NCI-H146 treated with DMSO at 0.1 percent for 48 hours (cell line): Measurements from ENCODE around the gene TRERF1.

ENCODE experiments used
- DNase-seq: peaks from one replicate; lab custom pipeline; 2025; ENCODE audit not compliant: unreplicated experiment; lab: John Stamatoyannopoulos, UW

The TRERF1 gene

DNA sequence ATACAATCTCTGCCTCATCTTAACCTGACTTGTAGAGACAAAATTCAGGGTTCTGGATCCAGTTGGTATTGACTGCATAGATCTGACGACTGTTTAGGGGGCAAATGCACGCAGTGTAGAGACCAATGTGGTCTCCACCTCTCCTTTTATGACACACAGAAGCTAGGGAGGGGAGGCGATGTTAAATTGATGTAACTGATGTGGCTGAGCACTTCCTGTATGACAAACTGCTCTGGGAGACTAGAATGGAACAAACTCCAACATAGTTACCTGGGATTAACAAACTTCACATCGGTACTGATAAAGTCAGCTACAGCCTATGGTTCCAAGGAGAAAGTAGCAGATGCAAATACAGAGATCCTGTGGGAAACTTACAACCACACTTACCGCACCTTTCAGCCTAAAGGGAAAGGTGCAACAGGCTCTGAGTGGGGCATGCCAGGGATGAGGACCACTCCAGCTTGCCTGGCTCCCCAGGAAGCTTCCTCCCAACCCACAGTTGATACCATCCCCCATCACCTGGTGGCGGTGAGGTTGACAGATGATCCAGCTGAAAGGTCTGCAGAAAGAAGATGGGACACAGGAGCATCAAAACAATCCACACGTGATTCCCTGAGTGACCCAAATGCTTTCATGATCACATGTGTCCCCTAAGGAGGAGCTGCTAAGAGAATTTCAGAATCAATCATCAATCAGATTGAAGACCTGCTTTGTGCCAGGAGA is 173.4 kb downstream of the TRERF1 start:
- DNase-seq: no peak

DNA sequence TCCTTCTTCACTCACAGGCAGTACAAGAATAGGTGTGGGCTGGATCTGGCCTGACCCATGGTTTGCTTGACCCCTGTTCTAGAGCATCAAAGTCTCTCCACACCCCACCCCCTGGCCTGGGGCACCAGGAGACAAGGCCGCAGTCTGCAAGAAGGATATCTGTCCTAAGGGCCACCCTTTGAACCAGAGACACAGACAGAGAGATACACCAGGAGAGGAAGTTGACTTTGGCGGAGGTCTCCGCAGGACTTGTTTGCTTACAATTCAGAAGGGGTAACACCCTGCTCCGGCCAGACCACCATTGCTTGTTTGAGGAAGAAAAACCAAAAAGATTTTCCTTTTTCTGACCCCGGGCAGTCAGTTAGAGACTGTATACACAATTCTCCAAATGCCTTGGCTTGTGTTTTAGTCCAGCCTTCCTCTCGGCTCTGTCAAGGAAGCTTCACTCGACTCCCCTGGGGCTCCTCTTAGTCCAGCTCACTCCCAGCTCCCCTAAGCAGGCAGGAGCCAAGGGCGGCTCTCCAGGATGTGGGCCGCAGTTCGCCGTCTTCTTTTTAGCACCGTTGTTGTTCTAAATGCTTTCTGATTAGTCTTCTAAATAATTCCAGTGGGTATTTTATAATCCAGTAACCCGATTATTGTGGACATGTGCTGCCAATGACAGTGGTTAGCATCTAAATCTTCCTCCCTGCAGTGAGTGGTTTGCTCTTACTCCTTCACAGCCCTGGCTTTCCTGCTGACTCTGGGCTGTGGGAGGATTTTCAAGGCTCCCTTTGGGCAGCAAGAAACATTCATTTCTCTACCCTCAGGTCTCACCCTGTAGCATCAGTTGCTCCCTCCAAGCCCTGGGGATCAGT is 175.5 kb downstream of the TRERF1 start:
- DNase-seq: no peak

DNA sequence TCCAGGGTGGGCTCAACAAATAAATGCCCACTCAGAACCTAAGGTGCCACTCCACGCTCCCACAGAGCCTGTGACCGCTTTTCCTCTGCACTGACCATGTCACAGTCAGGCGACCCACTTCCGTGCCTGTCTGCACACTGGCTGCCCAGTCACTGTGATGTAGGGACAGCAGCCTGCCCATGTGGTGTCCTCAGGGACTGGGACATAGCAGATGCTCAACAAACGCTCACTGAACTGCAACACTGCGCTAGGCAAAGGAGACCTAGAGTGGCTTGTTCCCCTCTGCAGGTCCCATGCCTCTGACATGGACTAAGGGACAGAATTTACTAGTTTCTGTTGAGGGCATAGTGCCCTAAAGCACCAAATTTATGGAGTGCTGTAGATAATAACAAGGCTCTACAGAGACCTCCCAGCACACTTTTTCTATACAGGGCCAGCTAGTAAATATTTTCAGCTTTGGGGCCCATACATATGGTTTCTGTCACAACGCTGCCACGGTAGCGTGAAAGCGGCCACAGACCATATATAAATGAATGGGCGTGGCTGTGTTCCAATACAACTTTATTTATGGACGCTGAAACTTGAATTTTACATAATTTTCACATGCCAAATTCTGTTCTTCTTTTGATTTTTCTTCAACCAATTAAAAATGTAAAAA is 176.2 kb downstream of the TRERF1 start:
- DNase-seq: no peak

DNA sequence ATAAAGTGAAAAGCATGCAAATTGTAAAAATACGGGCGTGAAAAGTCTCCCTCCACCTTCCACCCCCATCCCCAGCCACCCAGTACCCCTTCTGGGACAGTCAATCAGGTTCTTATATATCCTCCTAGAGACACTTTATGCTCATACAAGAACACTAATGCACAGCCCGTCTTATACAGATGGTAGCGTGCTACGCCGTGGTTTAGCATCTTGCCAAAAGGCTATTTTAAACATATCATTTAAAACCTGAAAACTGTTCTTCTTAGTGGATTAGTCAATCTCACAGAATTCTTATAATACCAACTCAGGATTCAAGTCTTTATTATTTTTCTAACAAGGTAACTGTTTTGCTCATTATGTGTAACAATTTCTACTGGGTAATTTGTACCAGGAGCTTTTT is 176.8 kb downstream of the TRERF1 start:
- DNase-seq: no peak

DNA sequence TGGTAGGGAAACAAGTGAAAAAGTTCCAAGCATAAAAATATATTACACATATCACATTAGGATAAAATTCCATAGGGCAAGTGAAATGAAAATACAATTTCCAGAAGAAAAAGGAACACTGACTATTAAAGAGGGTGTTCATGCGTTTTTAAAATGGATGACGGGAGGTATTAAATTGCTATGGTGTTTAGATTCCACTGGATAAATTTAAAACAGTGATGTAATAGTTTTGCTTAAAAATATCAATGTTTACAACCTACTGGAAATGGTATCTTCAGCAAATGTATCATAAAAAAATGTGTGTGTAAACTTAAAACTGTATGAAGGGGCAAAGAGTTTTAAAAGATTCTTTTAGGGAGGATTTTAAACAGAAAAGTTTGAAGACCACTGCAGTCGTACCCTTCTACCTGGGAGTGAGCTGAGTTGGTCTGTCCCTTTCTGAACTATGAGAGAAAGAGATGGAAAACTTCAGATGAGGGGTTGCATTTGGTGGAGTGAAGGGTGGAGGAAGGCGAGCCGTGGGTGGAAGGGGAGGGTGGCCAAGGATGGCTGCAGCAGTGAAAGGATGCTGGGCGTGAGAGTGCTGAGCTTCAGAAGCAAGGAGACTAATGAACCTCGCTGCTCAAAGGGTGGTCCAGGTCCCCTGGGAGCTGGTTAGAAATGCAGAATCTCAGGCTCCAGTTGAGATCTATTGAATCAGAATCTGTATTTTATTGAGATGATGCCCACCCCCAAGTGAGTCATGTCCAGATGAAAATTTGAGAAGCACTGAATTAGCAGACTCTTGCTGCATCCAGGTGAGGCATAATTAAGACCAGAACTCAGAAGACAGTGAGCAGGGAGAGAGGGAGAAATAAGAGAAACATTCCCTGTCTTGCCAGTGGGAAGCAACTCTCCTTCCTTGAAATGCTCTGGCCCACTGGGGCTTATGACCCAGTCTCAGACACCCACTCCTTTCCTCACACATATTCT is 179.6 kb downstream of the TRERF1 start:
- DNase-seq: no peak

DNA sequence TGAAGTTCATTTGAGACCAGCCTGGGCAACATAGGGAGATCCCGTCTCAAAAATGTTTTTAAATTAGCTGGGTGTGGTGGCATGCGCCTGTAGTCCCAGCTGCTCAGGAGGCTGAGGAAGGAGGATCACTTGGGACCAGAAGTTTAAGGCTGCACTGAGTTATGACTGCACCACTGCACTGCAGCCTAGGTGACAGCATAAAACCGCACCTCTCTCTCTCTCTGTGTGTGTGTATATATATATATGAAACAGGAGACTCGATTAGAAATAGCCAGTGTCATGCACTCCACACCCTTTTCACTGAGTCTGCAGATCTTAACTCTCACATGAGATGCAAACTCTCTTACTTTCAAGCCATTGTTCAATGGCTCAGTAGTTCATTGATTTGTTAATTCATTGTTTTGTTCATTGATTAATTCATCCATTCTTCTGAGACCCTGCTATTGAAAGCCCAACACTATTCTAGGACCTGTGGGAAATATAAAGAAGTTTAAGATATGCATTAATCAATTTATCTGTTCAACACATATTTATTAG is 181.7 kb downstream of the TRERF1 start:
- DNase-seq: no peak

DNA sequence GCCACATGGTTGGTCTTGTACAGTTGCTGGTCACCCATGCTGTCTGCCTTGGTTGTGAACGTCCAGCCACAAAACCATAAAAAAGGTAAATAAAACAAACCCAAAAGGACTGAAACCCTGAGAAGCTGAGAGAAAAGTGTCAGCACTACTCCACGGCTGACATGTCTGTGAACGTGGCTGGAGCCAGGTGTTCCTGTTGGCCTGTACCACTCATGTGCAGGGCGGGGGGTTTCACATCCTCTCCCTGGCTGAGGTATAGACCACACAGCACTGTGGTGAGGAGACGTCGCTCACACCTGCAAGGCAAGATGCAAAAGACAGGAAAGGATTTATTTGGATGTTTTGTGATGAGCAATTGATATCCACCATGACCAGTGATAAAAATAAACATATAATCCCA is 182.2 kb downstream of the TRERF1 start:
- DNase-seq: no peak

DNA sequence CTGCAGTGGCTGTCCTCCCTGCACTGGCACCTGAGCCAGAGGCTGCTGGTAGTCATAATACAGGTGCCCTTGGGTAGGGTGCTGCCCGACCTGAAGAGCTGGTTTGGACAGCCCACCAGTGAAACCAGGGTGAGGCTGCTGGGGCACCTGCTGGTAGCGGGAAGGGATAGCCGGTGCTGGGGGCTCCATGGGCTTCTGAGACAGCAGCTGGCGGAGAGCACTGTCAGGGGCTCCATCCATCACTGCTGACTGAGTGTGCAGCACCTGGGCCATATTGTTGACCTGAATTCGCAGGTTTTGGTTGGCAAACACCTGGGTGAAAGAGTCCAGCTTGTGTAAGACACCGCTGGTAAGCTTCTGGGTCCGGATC is 182.9 kb downstream of the TRERF1 start:
- DNase-seq: no peak

DNA sequence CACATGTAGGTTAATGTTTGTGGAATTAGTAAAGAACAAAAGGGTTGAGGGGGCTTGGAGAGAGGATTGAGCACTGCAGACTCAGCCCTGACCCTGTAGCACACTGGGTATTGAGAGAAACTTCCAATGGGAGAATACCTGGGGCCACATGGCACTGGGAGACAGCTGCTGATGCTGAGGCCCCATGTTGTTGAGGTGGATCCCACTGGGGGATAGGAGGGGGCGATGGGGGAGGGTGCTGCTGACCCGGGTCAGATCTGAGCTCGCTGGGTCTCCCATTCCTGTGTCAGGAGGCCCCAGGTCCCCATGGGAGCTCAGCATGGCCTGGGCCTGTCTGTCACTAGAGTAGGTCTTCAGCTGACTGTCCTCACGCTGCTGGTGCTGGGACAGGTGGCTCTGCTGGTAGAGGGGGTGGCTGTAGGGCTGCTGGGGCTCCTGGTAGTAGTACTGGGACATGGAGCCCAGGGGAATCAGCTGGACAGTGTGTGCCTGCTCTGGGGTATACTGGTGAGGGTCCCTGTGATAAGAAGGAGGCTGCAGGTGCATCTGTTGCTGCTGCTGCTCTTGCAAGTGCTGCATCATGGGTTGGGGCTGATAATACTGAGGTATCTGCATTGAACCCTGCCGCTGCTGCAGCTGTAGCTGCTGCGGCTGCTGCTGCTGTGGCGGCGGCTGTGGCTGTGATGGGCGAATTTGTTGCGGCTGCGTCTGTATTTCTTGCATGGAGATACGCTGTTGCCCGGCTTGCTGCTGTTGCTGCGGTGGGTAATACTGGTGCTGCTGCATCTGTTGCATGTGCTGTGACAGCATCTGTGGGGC is 183.5 kb downstream of the TRERF1 start:
- no peak for DNase-seq

DNA sequence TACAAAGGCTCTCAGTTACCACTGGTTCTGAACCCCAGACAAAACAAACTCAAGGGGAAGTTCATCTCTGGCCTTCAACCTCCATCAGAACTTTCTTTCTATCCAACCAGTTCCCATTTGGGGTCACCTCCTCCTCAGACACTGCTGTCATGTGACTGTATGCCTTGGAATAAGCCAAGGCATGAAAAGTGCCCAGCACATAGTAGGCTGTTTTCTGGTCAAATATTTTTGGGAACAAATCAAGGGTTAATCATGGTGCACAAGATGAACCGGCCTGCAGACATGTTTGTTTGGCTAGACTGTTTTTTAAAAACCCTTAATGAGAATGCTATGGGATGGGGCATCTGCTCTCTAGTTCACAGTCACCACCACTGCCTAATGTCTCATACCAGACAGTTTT is 185.2 kb downstream of the TRERF1 start:
- DNase-seq: no peak

DNA sequence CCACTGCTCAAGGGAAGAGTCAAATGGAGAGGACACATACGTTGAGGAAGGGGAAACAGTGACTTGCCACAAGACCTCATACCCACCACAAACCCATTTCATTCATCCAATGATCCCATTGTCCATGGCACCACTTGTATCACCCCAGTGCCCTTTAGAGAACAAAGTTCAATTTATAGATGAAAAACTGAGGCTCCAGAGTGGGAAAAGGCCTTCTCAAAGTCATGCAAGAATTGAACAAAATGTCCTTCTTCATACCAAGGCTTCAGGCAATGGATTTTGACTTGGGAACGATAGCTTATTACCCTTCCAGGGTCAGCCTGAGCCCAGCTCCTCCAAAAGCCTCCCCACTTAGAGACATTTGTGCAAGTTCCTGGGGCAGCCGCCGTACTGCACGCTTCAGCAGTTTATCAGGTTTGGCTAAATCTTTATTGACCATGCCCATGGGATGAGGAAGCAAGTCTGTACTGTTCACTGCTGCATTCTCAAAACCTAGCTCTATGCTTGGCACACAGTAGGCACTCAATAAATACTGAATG is 186.8 kb downstream of the TRERF1 start:
- no peak for DNase-seq

DNA sequence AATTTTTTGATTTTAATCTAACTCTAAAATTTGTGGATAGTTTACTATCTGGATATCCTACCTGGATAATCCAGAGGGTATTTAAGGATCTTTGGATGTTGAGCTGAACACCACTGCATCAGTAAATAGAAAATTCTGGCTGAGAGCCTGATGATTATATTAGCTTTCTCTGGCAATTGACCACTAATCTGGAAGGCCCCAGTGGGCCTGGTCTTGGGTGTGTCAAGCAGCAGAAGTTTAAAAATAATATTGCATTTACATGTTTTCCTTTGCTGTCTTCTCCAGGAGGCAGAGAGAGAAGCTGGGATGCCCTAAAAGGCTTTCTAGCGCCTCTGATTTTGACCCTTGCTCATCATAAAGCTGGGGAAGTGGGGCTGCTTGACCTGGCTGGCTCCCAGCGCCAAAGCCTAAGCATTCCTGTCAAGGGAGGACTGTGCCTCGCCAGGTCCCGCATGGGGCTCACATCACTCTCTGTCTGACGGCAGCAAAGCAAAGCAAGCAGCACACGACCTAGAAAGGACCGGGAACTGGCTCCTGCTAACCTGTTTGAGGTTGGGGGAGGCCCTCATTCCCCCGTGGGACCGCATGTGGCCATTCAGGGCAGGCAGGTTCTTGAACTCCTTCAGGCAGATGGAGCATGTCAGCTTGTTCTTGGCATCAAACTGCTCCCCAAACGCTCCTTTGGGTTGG is 187.4 kb downstream of the TRERF1 start:
- no peak for DNase-seq

DNA sequence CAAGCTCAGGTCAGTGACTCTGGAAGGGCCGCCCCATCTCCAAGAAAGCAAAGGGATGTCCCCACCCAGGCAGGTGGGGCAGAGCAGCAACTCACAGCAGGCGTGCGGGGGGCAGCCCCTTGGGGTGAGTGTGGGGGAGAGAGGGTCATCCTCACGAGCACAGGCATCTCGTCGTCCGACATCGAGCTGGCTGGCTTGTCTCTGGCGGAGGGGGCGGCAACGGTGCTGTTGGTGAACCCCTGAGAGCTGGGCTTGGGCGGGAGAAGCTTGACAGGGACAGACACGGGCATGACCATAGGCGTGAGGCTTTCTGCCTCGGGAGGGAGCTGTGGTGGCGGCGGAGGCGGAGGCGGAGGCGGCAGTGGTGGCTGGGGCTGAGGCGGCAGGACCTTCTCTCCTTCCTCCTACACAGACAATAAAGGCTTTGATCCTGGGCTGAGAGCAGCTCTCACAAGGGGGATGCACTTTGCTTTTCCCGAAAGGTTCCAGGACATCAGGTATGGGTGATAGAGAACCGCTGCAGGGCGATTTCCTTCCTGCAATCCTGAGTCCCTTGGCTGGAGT is 188.5 kb downstream of the TRERF1 start:
- no peak for DNase-seq

DNA sequence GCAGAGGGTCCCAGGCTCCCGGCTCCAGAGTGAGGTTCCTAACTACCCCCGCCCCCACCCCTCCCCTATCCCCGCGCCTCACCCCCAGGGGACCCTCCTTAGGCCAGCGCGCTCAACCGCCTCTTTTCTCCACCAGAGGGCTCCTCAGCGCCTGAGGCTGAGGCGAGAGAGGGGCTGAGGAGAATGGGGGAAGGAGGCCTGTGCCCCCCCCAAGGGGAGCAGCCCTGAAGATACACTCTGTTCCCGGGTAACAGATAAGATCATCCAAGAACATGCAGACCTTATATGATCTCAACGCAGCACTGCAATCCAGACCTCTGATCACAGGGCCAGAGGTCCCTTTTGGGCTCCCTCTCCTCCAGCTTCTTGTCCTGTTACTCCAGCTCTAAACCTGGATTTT is 190.8 kb downstream of the TRERF1 start:
- DNase-seq: no peak

DNA sequence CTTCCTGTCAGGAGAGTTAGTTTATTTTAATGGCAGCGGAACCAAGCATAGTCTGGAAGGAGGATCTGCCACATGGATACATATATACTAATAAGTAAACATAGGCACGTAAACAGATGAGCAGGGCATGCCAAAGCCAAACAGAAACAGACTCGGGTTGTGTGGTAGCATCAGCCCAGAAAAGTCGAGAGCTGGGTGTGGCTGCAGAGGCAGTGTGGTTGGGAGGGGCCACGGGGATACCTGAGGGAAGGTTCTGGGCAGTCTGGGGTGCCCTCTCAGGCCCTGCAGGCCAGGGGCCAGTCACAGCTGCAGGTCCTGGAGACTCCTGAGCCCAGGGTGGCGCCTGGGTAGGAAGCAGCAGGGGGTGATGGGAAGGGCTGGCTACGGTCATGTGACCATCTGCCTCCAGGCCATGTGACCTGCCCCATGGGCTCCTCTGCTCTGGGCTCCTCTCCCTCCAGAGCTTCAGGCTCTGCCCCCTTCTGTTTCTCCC is 191.3 kb downstream of the TRERF1 start:
- DNase-seq: no peak

DNA sequence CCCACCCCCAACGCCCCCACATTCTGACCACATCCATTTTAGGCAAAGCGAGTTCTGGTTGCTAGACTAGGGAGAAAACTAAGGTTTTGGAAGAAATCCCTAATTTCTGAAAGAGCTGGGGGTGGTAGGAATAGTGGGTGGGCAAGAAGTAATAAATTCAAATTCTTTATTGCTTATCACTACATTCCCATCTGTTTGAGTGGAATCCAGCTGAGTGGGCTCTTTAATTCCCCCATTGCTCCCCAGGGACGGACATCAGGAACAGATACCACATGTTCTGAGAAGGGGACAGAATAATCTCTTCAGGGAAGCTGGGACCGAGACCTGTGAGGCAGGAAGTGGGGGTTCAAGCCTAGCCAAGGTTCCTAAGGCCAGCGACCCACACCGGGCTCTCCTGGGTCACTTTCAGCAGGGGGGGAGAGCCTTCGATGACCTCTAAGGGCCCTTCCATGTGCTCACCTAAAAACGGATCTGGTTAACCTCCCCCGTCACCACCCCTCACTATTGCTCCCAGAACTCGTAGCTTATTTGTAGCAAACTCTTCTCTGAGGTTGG is 191.8 kb downstream of the TRERF1 start:
- no peak for DNase-seq

DNA sequence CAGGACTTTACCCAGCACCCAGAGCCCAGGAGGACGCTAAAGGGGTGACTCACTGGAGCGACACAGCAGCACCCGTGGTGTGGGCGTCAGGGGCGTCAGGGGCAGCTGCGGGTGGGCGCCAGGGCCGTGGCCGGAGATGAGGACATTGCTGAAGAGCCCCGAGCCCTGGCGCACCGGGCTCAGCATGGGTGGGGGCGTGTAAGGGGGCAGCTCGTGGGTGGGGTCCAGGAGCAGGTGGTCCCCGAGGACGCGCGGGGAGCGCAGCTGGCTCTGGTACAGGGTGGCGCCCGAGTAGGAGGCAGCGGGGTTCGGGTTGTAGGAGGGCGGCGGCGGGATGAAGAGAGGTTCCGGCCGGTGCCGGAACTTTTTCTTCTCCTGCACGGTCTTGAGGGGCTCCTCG is 192.4 kb downstream of the TRERF1 start:
- DNase-seq: no peak

DNA sequence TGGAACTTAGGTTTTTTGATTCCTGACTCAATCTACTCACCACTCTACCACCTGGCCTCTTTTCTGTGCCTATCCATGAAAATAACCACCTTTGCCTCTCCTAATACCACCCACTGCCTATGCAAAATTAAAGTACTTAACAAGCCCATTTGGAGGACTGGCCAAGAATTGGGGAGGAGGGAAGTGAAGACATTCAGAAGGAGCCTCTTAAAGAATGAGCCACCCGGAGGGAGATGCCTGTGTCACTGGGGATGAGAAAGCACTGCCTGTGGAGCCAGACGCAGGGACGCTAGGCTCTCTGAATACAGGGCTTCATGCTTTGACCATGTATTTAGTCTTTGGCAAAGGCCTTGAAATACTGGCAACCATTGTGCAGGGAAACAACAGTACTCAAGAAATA is 194.1 kb downstream of the TRERF1 start:
- DNase-seq: no peak
